ENCODE results near the gene KMT5B.
"Not testable (repeated sequence)": the region's sequence is repeated elsewhere in the genome, so short reads cannot be mapped to it uniquely, and the experiment has no call there.

The KMT5B gene

DNA sequence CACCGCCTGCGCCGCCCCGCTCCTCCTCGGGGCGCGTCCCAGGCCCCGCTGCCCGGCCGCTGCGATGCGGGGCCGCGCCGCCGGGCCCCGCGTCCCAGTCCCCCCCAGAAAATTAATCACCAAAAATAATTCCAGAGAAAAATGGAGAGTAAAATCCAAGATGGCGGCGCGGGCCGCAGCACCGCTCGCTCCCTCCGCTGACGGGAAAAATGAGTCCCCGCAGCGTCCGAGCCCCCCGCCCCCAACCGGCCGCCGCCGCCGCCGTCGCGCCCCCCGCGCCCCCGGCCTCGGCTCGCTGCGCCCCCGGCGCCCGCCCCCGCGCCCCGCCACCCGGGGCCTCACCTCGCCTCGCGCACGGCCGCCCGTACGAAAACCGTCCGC is at the start of gene KMT5B:
Gene KMT5B (minus strand): TSS at position 162 of the 381 bp plus-strand sequence. CDS start 23,220 bp downstream, outside the sequence.
- DNase-seq (ENCODE audit: low read depth) = no peak

DNA sequence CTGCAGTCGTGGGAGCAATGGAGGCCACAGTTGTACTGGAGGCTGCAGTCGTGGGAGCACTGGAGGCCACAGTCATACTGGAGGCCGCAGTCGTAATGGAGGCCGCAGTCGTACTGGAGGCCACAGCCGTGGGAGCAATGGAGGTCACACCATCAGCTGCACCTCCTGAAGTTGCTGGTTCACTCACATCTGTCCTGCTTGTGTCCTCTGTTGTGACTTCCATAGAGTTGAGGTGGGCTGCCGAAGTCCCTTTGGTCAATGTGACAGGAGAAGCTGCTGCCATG is 49.4 kb upstream of the KMT5B start:
- no peak for DNase-seq (ENCODE audit: low read depth)

DNA sequence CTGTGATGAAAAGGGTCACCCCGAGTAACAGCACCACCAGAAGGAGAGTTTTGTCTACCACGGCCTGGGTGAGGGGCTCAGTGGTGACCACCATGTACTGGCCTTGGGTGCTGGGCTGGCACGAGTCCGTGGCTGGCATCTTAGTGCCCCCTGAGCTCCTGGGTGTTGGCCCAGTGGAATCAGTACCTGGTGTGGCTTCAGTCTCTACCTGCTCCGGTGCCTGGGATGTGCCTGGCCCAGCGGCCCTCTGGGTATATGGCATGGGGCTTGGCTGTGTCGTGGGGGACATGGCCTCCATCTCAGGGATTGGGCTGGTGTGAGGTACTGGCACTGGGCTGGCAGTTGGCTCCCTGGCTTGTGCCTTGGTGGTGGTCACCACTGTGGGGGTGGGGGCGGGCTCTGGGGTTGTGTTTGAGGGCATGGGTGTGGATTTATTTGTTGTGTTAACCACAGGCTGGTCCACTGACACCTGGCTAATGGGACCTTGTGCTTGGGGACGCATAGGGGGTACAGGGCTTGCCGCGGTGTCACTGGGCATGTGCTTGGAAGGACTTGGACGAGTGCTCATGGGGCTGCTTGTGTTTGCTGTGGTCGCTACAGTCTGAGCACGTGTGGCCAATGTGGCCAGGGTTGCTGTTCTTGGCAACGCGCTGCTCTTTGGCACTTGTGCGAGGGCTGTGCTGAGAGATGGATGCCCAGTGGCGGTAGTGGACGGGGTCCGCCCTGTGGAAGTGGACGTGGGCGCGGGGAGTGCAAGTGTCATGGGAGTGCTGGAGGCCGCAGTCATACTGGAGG is 48.9 kb upstream of the KMT5B start:
- no peak for DNase-seq (ENCODE audit: low read depth)

GRCh38 chr11:68261006-68261405 is 47.9 kb upstream of the KMT5B start:
- DNase-seq (ENCODE audit: low read depth) = no peak

DNA sequence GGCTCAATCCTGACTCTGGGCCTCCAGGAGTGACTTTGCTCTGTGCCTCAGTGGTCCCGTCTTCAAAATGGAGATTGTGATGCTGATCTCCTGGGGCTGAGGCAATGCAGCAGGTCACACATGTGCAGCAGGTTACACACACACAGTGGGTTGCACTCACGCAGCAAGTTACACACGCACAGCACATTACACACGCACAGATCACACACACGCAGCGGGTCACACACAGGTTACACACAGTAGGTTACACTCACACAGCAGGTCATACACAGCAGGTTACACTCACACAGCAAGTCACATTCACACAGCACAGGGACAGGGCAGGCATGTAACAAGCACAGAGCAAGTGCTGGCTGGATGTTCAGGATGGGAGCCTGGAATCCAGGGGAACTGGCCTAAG is 47.4 kb upstream of the KMT5B start:
- no peak for DNase-seq (ENCODE audit: low read depth)

DNA sequence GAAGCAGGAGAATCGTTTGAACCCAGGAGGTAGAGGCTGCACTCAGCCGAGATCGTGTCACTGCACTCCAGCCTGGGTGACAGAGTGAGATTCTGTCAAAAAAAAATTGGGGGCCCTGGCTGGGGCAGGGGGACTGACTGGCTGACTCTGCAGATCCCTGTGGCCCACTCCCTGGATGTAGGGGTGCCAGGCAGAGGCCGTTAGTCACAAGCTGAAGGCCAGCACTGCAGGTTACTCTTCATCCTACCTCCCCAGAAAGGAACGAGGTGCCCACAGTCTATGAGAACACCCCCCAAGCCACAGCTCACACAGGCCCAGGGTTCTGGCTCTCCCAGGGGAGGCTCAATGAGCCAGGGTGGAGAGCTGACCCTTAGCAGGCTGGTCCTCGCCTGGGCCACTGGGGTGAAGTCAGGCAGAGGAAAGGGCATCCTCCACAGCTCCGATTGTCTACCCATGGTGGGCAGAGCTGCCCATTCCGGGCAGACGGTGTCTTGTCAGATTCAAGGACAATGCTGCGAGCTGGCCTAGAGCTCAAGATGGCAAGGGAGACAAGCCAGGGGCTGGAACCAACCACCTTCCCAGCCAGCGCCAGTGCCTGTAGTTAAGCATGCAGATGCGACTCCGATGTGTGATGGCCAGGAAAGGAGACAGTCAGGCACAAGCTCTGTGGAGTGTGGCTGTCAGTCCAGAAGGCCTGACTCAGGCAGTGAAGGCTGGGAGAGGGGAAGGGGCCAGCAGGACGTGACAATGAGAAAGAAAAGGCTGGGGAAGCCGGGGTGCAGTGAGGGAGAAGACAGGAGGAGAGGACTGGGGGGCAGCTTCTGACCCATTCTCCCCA is 46.2 kb upstream of the KMT5B start:
- DNase-seq (ENCODE audit: low read depth) = no peak

DNA sequence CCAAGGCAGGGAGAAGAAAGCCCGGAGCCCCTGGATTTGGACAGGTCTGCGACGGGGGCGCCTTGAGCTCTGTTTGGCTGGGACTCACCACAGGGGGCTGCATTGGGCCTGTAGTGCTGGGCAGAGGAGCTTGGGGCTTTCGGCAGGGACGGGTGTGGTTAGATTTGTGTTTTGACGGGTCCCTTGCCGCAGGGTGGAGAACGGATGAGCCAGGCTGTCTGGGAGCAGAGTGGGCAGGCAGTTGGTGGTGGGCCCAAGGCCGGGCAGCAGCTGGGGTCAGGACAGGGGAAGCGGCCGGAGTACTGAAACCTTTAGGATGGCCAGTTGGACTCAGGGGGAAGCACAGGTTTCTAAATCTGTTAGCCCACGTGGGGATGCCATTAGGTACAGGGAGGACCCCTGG is 45.3 kb upstream of the KMT5B start:
- no peak for DNase-seq (ENCODE audit: low read depth)

DNA sequence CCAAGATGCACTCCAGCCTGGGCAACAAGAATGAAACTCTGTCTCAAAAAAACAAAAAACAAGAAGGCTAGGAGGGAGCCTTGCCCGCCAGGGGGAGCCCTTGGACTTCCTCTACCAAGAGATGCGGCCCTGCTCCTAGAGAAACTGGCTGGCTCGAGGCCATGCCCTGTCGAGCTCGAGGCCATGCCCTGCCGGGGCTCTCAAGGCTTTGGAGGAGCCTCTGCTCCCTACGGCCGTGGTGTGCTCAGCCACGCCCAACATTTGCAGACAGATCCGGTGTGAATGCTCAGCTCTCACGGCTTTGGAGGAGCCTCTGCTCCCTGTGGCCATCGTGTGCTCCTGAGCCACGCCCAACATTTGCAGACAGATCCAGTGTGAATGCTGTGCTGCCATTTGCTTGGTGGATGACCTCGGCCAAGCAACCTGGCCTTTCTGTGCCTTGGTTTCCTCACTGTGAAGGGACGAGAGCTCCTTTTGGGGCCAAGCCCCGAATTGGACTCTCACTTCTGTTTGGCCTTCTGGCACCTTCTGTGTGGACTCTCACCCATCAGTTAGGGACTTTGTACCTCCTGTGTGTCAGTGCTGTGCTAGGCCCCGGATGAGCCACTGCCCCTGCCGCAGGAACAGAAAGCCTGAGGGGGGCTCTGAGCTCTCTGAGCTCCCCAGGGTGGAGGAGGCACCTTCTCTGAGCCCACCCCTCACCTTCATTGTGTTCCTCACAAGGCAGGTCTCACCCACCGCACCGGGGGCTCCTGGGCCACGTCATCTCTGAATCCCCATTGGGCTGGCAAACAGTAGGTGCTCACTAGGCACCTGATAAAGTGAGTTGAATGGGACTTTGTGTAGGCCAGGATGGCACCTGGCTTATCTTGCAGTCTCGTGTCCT is 44.6 kb upstream of the KMT5B start:
- no peak for DNase-seq (ENCODE audit: low read depth)

DNA sequence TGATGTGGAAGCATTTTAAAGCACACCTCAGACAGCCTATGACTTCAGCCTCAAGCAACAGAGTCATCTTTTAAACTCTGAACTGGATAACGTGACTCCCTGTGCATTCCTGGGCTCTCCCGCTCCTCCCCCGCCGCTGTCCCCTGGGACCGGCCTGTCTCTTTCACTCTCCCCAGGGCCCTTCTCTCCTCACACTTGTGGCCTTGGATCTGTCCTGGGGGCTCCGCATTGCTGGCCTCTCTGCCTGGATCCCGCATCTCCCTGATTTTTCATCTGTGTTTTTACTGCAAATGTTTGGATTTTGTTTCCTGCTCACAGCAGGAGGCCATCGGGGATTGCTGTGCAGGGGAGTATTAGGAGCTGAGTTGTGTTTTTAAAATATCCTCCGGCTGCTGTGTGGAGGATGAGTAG is 43.2 kb upstream of the KMT5B start:
- DNase-seq (ENCODE audit: low read depth) = no peak

- DNase-seq (ENCODE audit: low read depth) = no peak
Observed at GRCh38 chr11:68255526-68255925, 42.4 kb upstream of the KMT5B start.

DNA sequence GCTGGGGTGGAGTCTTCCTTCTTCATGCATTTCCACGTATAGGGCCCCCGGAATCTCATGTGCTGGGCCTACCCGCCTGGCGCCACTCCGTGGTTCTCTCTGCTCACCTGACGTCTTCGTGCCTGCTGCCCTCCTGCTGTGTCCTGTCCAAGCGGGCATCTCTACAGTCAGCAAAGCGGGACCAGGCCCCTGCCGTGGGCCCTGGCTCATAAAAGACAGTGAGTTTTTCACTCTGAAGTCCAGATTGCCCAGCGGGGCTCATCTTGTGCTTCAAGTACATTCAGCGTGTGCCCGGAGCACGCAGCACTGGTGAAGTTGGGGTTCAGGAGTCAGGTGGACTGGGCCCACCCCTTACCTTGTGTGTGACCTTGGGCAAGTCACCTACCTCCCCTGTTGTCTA is 41.3 kb upstream of the KMT5B start:
- no peak for DNase-seq (ENCODE audit: low read depth)

DNA sequence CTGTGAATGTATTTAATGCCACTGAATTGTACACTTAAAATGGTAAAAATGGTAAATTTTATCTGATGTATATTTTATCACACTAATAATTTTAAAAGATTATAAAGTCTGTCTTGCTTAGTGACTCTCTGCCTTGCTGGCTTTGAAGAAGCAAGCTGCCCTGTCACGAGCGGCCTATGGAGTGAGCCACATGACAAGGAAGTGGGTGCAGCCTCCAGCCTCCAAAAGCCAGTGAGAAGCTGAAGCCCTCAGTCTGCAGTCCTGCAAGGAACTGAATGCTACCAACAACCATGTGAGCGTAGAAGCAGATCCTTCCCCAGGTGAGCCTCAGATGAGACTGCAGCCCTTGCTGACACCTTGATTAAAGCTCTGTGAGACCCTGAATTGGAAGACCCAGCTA is 38.7 kb upstream of the KMT5B start:
- DNase-seq (ENCODE audit: low read depth) = no peak

GRCh38 chr11:68244912-68245311 is 31.8 kb upstream of the KMT5B start:
- not testable (repeated sequence) for DNase-seq (ENCODE audit: low read depth)

- not testable (repeated sequence) for DNase-seq (ENCODE audit: low read depth)
Observed at GRCh38 chr11:68243847-68244246, 30.8 kb upstream of the KMT5B start.

GRCh38 chr11:68242616-68243015 is 29.5 kb upstream of the KMT5B start:
- DNase-seq (ENCODE audit: low read depth) = no peak

DNA sequence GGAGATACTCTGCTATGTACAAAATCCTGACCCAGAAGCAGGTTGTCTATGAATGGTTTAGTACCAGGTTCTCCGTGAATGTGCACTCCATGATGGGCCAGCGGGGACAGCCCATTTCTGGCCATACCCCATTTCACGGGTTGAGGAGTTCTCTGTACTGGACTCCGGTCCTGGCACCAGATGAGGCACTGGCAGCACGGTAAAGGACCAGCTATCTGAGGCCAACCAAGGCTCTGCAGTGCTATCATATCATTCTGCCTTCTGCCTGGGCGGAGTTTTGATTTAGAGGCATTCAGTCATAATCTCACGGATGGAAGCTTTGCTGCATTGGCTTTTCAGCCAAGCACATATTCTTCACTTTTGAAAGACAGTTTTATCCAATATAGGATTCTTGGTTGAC is 18.5 kb upstream of the KMT5B start:
- no peak for DNase-seq (ENCODE audit: low read depth)

DNA sequence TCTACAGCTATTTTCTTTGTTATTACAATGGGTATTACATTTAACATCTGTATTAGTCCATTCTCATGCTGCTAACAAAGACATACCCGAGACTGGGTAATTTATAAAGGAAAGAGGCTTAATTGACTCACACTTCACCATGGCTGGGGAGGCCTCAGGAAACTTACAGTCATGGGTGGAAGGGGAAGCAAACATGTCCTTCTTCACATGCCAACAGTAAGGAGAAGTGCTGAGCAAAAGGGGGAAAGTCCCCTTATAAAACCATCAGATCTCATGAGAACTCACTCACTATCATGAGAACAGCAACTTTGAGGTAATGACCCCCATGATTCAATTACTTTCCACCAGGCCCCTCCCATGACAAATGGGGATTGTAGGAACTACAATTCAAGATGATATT is 16.5 kb upstream of the KMT5B start:
- DNase-seq (ENCODE audit: low read depth) = no peak

GRCh38 chr11:68226421-68226820 is 13.3 kb upstream of the KMT5B start:
- no peak for DNase-seq (ENCODE audit: low read depth)

DNA sequence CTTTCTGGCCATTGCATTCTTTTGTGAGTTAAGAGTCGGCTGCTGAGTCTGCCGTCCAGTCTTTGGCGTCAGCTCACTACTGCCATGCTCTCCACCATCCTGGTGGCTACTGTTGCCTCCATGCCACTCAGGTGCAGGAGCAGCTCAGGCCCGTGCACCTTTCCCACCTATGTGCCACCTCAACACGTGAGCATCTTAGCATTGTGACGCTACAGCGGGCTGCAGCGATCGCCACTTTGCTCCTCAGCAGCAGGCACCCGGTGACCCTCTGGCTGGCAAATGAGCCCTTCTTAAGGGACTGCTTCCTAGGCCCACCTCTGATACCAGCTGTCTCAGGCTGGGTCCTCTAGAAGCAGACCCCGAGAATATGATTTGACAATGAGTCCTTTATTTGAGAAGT is 11.5 kb upstream of the KMT5B start:
- DNase-seq (ENCODE audit: low read depth) = no peak

- no peak for DNase-seq (ENCODE audit: low read depth)
Observed at GRCh38 chr11:68223275-68223674, 10.2 kb upstream of the KMT5B start.

DNA sequence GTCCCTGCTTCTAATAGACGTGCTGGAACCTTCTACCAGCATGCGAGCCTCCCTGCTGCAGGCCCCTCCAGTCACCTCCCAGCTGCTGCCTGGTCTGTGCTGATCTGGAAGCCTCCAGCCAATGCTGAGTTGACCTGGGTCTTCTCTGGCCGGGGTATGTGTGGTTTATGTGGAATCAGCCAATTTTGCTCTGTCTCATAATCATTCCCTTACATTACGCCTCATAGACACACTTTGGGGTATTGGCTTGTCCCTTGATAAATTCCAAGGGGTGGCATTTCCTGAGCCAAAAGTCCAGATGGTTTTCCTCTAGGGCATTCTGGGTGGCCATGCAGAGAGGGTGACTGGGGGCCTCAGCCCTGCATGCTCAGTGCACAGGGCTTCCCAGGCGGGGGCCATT is 8.3 kb upstream of the KMT5B start:
- no peak for DNase-seq (ENCODE audit: low read depth)

- DNase-seq (ENCODE audit: low read depth) = no peak
Observed at GRCh38 chr11:68216171-68216938, 3.3 kb upstream of the KMT5B start.

All from GM04503 (cell line).